Pons (tissue), 1 donor: ENCODE measurements around the gene CABLES1.
"Not testable (repeated sequence)": the region's sequence is repeated elsewhere in the genome, so short reads cannot be mapped to it uniquely, and the experiment has no call there.

Source experiments
- DNase-seq: peaks from one replicate; pipeline ENCODE4 v3.0.0-alpha.2; 2016; ENCODE audit warnings: low spot score

CABLES1 gene

DNA sequence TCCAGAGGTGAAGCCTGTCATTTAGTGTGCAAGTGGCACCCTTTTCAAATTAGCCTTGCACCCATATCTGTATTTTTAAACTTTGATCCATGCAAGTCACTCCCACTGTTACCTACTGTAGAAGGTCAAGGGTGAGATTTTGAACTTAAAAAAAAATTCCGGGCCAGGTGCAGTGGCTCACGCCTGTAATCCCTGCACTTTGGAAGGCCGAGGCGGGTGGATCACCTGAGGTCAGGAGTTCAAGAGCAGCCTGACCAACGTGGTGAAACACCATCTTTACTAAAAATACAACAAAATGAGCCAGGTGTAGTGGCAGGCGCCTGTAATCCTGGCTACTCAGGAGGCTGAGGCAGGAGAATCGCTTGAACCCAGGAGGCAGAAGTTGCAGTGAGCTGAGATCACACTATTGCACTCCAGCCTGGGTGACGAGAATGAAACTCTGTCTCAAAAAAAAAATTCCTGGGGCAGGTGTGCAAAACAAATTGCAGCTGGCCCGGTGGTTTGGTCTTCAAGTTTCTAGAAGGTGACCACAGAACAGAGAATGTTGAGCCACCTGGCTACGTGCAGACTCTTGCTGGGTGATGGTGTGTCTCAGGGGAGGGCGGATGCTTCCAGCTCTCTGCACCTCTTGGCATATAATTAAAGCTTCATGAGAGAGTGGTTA lies 106.7 kb downstream of the CABLES1 start:
- DNase-seq: not testable (repeated sequence)

DNA sequence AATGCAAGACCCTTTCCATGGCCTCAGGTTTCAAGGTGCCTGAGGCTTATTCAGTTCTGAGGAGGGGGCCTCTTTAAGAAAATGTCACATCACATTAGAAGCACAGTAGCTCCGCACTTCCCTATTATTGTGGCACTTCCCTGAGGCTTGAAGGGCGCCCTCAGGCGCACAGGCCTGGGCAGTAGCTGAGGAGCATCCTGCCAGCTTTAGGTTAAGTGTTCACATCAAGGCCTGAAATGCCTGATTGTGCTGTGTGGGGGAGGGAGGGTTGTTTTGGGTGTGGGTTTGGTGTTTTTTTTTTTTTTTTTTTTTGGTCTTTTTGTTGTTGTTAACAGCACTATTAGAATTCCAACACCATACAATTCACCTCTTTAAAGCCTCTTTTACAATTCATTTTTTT lies 107.9 kb downstream of the CABLES1 start:
- no peak for DNase-seq

DNA sequence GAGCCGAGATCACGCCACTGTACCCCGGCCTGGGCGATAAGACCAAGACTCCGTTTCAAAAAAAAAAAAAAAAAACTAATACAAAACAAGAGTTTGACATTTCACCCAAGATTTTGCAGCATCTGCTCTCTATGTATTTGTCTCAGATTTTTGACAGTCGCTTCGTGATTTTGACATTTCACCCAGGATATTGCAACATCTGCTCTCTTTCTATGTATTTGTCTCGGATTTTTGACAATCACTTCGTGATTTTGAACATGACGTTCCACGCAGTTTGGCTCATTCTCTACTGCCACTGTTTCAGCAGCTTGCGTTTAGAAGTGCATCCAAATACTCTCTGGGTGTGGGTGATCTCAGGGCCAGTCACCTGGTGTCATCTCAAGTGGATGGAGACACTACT lies 108.5 kb downstream of the CABLES1 start:
- no peak for DNase-seq

DNA sequence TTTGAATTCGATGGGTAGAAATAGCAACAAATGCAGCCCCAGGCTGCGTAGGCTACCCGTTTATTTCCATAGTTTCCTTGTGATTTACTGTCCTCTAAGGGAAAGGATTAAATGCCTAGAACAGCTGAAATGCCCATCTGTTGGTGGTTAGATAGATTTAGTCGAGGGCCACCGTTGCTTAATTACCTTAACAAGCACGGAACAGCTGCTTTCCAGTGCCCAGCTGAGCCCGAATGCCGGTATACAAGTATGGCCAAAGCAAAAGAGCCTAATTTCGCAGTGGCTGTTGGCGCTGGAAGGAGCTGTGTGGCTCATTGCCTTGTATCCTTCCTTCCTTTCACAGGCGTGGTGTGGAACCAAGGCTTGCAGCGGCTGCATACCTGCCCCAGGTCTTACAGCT lies 109.1 kb downstream of the CABLES1 start:
- DNase-seq: no peak

DNA sequence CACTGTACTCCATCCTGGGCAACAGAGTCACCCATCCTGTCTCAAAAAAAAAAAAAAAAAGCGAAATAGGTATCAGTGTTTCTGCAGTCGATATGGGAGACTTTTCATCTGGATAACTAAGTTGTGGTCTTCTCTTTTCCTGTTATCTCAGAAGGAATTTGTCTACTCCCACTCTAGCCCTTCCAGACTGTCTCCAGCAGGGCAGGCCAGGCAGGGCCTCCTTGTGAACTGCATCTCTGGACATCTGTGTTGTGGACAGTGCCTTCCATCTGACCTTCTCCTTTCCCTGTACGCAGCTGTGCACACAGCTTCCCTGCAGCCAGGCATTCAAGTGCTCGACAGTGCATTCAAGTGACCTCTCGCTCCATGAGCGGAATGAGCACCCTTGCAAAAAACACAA lies 110.2 kb downstream of the CABLES1 start:
- DNase-seq: no peak

DNA sequence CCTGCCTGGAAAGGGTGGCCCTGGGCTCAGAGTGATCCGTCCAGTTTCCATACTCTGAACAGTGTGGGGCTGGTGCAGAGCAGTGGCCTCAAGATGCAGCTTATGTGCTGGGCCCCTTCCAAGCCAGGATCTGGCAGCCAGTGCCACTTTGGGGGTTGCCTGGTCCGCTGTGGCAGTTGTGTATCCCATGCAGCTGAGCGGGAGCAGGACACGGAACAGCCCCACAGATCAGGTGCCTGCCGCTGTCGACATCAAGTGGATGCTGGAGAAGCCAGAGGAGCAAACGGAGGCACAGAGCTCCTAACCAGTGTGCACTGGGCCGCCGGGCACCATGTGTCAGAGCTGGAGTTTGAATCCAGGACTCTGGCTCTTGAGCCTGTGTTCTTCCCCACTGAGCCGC lies 112.0 kb downstream of the CABLES1 start:
- DNase-seq: no peak

DNA sequence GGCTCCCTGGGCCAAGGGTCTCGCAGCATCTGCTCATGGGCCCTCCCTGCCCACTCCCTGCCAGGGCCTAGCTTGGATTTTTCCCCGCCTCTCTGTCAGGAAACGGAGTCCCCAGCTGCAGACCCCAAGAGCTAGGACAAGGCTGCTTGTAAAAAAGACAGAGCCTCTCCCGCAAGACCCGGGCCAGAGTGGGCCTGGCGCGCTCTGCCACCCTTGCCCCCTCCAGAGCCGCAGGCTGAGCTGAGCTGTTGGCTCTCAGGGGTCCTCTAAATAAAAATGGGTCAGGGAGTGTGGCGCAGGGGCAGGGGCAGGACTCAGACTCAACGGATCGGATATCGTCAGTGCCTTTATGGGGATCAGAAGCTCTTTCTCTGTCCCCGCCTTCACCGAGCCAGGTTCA lies 112.6 kb downstream of the CABLES1 start:
- no peak for DNase-seq

DNA sequence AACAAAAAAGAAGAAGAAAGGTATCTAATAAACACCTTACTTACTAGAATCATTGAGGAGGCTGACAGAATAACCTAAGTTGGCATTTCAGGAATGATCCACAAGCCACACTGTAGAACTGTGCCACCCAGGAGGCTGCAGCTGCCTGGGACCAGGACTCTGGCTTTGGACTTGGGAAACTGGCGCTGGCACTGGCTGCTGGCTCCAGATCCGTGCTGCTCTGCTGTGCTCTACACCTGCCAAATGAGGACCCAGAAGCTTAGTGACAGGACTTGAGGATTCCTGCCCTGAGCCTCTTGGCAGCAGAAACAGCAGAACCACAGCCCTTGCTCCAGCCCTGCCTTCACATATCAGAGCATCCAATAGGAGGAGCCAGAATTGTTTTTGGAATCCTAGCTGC lies 113.5 kb downstream of the CABLES1 start:
- DNase-seq: no peak

DNA sequence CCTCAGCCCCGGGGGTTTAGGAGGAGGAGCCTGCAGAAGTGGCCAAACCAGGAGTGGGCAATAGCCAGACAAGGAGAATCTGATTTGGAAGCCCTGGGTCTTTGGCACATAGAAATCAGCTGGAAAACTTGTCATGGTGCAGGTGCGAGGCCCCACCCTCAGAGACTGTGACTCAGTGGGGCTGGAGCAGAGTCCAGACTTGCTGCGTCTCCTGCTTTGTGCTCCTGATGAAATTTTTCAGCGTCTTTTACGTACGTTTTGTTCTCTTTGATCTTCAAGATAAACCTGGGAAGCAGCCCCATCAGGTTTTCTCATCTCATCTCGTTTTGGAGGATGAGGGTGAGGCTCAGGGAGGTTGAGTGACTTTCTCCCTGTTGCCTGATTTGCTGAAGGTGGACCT lies 114.1 kb downstream of the CABLES1 start:
- DNase-seq: no peak

DNA sequence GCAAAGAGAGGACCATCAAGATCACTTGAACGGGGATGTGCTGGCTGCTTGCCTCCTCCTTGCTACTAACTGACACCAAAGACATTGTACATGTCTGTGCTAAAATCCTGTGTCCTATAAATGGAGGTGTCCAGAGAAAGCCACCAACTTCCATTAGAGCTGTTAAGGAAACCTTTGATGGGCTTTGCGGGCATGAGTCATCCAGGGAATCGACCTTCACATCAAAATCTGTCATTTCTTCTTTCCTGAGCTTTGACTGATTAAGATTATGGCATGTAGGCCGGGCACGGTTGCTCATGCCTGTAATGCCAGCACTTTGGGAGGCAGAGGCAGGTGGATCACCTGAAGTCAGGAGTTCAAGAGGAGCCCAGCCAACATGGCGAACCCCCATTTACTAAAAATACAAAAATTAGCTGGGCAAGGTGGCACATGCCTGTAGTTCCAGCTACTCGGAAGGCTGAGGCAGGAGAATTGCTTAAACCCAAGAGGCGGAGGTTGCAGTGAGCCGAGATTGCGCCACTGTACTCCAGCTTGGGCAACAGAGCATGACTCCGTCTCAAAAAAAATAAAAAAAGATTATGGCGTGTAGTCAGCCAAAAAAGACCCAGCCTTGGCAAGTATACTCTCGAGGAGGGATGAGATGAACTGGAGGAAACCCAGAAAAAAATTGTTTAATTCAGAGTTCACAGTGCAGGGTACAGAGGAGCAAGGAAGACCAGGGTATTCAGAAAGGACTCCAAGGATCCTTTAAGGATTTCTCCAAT lies 115.8 kb downstream of the CABLES1 start:
- no peak for DNase-seq

DNA sequence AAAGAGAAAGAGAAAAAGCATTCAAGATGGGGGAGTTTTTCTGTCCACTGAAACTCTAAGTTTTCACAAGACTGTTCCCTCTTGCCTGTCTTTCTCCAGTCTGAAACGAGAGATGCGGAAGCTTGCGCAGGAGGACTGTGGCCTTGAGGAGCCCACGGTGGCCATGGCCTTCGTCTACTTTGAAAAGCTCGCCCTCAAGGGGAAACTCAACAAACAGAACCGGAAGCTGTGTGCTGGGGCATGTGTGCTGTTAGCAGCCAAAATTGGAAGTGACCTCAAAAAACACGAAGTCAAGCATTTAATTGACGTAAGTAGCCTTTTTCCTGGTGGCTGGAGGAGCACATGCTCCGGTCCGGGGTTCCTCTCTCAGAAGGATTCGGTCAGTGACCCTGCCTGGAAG lies 118.3 kb downstream of the CABLES1 start:
- DNase-seq: no peak

DNA sequence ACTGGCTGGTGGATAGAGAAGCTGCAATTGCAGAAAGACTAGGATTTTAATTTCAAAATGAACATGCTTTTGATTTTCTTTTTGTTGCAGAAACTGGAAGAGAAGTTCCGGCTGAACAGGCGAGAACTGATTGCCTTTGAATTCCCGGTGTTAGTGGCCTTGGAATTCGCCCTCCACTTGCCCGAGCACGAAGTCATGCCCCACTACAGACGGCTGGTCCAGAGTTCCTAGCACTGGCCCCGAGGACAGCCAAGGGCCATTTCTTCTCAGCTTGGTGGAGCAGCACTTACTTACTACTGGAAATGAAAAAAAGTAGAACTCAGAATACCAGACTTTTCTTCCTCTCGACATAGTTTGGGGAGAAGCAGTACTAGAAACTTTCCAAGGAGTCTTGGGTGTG lies 121.9 kb downstream of the CABLES1 start:
- DNase-seq: no peak

DNA sequence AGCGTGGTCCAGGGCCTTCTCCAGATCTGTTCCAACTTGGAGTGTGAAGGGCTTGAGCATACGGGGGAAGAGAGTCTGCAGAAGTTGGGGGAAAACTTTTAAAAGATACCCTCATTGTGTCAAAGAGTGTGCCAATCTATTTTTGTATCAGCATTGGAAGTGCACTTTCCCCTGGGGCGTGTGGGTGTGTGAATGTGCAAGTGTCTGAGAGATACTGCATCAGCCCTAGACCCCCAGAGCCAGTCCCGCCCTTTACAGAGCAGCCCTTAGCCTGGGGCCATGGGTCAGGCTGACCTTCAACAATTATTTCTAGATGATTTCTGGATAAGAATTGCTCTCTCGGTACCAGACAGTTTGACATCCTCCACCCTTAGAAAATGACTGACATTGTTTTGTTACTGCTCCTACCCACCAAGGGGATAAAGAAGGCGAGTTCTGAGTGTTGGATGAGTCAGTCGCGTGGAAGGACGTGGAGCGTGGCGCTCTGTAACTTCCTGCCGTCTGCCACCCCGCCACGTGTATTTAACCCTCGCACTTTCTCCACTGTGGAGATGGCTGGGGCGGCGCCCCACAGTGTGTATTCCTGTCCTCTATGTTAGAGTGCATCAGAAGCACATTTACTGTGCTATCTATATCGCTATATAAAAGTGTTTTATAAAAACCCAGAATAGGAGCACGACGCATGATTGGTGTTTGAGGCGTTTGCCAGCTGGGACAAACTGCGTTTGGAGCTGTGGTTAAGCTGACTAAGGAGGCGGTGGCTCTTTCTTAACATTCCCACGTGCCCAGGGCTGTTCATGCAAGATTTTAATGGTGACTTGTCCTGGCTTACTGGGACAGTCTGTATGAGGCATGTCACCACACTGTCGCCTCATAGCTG lies 122.6 kb downstream of the CABLES1 start:
- no peak for DNase-seq

DNA sequence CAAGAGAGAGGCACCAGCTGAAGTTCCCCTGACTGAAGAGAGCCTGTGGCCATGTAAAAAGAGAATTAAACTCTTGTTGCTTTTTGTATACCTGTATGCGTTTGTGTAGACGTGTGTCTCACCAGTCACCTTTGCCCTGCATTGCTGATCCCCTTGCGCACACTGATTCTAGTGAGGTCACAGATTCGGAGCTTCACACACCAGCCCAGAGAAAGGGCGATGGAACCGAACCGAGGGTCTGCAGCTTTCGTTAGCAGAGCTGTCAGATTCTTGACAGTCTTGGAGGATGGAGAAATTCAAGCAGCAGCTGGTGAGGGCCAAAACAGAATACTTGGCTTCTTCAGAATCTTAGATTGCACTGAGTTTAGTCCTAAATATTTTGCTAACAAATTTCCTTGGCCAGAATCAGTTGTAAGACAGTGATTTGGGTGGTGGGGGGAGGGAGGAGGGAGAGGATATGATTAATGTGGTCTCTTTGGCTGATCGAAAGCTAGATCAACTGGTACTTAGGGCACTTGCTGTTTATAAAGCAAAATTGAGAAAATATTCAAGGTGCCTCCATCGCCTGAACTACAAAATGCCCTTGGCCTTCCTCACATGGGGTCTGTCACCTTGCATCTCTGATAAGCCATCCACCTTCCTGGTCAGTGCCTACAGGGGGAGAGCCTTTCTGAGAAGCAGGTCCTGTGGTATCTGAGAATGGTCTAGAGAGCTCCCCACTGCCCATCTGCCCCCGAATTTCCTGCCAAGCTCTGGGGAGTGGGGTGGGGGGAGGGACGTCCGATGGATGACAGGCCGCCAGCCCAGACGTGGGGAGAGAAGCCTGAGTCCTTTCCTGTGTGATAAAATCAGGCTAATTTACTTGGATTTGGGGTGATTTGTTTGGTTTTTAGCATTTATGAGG lies 123.5 kb downstream of the CABLES1 start:
- DNase-seq: no peak

DNA sequence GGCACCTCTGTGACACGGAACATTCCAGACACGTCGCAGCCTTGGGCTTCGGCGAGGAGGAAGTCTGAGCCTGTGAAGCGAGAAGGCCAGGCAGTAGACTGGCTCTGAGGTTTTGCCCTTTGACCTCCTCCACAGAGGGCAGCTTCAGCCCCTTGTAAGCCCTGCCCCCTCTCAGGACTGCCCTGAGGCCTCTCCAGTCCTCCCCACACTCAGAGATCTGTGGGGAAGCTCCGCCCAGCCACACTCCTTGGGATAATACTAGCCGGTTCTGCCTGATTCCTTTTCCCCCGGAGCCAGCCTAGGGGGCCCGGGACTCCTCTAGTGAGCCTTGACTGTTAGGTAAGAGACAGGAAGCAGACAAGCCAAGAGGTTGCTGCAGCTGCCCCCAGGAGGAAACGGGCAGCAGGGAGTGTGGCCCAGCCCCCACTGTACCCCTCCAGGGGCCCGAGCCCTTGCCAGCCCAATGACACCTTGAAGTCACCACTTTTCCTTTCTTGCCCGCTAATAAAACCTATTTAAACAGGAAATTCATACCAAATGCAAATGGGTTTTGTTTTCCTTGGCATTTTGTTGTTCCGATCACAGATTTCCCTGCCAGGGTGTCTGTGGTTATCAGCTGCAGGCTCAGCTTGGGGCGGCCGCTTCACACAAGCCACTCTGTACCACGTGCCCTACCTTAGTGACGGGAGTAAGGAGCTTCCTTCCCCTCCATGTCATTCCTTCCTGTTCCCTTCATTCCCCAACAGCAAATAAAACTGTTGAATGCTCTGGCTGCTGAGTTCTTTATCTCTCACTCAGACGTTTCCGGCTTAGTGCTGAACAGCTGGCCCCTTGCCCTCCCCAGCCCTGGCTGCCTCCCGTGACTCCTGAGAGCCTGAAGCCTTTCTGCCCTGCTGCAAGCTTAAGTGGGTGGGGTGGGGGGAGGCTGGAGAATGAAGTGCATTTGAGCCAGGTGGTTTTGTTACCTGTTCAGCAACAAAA lies 124.7 kb downstream of the CABLES1 start:
- peak; percentile 53 for DNase-seq

DNA sequence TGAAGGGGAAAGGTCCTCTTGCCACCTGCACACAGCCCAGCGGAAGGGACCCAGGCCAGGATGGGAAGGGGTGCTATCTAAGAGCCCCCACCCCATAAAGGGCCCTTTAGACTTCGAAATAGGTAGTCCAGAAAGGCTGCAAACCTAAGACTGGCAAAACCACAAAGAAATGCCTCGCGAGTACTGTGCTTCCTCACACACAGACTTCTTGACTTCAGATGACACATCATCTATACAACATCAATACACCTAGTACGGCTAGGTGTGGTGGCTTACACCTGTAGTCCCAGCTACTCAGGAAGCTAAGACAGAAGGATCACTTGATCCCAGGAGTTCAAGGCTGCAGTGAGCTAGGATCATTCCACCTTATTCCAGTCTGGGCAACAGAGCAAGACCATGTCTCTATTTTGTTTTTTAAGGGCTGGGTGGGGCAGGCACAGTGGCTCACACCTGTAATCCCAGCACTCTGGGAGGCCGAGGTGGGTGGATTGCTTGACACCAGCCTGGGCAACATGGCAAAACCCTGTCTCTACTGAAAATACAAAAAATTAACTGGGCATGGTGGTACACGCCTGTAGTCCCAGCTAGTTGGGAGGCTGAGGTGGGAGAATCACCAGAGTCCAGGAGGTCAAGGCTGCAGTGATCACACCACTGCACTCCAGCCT lies 125.8 kb downstream of the CABLES1 start:
- no peak for DNase-seq

DNA sequence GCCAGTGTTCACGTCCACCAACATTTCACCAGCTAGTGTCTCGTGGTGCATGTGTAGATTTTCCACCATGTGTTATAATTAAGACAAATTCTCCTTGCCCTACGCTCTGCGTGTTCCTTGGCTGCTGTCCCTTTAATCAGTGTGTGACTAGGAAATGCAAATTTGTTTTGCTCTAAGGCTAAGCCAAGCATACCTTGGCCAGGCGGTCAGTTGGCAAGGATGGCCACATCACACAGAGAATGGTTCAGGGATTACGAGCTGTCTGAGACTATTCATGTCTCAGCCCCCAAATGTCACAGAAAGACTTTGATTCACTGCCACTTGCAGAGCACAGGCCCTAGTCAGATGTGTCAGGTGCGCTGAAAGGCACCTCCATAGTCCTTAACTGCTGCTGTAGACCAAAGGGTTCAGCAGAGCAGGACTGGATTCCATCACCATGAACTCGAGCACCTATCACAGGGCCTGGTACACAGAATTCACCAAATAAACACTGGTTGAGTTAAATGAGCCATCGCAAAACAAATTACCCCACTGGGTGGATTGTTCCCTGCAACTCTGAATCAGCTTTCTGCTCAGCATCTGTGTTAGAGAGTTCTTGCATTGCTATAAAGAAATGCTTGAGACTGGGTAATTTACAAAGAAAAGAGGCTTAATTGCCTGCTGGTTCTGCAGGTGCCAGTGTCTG lies 128.4 kb downstream of the CABLES1 start:
- DNase-seq: no peak

DNA sequence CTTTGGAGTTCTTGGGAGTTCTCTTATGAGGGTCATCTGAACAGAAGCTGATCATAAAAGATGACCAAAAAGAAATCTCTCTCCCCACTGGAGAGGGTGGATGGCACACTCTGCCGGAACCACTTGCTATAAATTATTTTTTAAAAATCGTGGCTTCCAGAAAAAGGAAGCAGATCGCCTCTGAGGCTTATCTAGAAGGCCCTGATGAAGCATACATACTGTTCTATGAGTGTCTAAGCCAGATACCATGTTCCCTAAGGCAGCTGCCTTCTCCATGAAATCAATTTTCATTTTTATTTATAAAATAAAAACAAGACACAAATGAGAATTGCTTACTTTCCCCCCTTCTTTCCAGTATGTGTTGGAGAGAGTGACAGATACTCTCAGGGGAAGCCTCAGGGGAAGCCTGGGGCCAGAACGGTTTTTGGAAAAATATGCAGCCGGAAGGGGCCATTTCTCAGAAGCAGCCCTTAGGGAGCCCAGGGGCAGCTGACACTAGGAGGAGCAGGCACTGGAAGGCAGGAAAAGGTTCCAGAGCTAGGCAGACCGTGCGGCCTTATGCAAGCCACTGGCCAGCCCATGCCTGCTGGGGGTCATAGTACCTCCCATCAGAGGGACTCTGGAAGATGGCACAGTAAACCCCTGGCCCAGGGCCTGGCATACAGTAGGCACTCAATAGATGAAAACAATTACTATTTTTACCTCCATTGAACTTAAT lies 130.6 kb downstream of the CABLES1 start:
- no peak for DNase-seq
